ENCODE data around the gene PLXNC1.

The PLXNC1 gene

DNA sequence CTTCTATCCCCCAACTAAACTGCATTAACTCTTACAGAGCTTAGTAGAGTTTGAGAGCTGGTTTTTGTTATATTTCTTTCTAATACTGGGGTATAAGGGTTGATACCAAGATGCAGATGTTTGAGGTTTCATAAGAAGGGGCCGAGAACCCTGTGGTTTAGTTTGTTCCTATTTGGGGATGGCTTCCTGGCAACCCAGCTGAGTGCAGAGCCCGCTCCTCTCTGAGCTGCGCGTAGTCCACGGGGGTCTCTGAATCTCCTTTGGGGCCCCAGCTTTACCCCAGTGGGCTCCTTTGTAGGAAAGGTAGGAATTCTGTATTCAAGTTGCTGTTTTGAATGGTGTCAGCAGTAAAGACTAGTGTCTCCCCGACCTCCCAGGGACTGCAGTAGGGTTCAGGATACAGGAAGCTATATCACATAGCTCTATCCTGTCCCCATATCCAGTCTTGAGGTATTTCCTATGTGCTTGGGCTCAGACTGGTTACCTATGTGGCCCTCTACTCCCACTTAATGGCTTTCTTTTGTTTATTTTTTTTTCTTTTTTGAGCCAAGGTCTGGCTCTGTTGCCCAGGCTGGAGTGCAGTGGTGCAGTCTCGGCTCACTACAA is 25.4 kb downstream of the PLXNC1 start:
- no peak for TF ChIP-seq GATA3 (IDR thresholded peaks at IDR 0.05; ENCODE audit: low read depth, low read length)

DNA sequence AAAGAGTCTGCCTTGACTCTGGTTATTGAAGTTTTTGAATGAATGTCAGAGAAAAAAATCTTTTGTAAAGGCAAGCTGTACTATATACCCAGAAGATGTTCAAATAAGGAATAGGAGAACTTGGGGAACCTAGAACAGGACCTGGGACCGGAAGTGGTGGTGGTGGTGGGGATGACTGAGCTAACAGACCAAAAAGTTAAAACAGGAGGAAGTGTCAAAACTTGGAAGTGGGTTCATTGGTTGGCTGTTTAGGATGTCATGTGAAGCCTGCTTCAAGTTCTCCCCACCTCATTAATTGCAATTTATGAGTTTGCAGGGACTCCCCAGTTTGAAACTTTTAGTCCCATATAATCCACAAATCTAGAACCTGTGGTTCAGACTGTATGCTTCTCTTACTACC is 26.2 kb downstream of the PLXNC1 start:
- TF ChIP-seq GATA3 (IDR thresholded peaks at IDR 0.05; ENCODE audit: low read depth, low read length): no peak
- no peak for TF ChIP-seq GATA2 (IDR thresholded peaks at IDR 0.05; ENCODE audit: low read depth, low read length)

DNA sequence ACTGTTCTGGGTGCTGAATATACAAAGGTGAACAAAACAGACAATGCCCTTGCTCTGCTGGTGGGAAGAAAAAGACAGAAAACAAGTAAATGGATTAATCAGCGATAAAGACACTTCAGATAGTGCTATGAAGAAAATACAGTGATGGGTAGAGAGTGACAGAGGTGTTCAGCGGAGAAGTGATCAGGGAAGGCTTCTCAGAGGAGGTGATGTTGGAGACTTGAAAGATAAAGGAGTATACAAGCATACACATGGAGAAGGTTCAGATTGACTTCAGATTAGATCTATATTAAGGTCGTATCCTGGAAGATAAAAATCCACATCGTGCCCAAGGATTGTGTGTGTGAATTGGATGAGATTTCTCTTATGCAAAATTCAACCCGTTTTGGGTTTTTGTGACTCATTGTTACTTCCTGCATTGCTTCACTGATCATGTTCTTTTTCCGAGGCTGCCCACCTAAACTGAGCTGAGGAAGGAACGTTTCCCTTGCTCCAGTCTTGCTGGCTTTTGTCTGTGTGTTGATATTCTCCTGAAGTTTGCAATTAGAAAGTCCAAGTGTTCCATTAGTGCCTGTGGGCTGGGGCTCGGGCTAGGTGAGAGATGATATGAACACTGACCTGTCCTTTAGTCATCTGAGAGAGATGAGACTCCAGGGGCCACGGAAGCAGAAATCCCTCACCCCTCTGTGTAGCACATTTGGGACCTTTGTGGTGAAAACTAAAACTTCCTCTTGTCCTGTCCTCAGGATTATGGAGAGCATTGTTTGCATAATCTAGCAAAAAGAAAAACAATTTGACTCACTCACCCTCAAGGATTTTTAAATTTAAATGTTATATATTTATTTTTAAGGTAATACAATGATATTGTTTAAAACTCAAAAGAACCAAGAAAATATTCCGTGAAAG is 27.6 kb downstream of the PLXNC1 start:
- TF ChIP-seq GATA3 (IDR thresholded peaks at IDR 0.05; ENCODE audit: low read depth, low read length): no peak
- TF ChIP-seq GATA2 (IDR thresholded peaks at IDR 0.05; ENCODE audit: low read depth, low read length): no peak

DNA sequence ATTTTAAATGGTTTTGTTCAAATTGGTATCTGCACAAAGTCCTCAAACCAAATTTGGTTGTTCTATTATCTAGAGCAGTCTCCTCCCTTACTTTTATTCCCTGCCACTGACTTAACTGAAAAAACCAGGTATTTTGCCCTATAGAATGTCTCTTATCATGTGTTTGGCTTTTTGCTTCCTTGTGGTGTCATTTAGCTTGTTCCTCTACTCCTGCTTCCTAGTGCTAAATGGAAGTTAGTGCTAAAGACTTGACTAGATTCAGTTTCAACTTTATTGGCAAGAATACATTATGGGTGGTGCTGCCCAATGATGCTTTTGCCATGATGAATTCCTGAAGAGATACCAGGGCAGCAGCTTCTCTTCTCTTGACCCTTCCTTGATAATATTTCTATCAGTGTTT is 29.7 kb downstream of the PLXNC1 start:
- TF ChIP-seq GATA3 (IDR thresholded peaks at IDR 0.05; ENCODE audit: low read depth, low read length) (no peak), GATA2 (IDR thresholded peaks at IDR 0.05; ENCODE audit: low read depth, low read length) (no peak)

DNA sequence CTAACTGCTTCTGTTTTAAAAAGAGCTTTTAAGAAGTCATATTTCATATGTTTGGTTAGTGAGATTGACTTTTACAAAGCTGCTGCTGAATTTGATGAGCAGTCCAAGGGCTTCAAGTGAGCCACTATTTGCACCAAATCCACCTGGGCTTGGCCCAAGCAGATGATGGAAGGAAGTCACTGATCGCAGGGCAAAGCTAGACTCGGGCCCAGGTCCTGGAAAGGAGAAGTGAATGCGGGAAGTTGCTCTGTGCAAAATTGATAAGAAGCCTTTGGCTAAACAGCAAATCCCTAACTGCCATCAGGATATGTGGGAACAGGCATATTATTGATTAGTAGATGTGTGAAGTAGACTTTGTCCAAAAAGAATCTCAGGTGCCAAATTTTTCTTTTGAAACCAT is 30.5 kb downstream of the PLXNC1 start:
- TF ChIP-seq GATA3 (IDR thresholded peaks at IDR 0.05; ENCODE audit: low read depth, low read length) (no peak), GATA2 (IDR thresholded peaks at IDR 0.05; ENCODE audit: low read depth, low read length) (no peak)

DNA sequence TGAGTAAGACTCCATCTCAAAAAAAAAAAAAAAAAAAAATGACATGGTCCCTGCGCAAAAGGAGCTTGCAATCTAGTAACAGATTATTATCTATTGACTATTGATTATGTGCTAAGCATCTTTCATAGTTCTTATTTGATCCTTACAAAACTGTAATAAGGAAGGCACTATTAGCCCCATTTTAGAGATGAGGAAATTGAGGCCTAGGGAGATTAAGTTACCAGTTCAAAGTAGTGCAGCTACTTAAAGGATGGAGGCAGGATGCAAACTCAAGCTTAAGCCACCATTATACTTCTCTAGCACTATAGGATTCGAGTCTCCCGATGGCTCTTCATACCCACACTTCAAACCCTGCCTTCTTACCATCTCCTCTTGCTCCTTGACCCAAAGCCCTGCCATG is 31.3 kb downstream of the PLXNC1 start:
- no peak for TF ChIP-seq GATA2 (IDR thresholded peaks at IDR 0.05; ENCODE audit: low read depth, low read length)
- no peak for TF ChIP-seq GATA3 (IDR thresholded peaks at IDR 0.05; ENCODE audit: low read depth, low read length)

DNA sequence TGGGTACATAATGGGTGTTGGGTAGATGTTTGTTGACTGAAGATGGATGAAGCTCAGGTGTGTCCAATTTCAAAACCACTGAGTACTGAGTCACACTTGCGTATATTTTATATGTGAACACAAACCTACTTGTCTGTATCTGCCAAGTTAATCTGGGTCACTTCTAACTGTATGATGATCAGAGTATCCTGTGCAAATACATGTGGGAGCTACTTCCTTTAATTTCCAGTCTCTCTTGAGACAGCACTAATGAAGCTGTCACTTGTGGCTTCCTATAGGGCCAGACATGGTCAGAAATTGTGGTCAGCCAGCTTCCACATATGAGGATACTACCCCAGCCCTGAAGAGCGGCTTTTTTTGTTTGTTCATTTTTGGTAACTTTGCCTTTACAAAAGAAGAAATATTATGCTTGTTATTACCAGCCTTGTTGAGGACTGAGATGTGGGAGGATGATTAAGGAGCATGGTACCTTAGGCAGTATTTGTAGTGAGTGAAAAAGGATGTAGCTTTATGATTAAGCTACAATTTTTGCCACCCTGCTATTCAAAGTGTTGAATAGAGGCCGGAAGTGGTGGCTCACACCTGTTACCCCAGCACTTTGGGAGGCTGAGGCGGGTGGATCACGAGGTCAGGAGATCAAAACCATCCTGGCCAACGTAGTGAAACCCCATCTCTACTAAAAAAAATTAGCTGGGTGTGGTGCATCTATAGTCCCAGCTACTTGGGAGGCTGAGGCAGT is 32.4 kb downstream of the PLXNC1 start:
- no peak for TF ChIP-seq GATA3 (IDR thresholded peaks at IDR 0.05; ENCODE audit: low read depth, low read length)
- TF ChIP-seq GATA2 (IDR thresholded peaks at IDR 0.05; ENCODE audit: low read depth, low read length): no peak

DNA sequence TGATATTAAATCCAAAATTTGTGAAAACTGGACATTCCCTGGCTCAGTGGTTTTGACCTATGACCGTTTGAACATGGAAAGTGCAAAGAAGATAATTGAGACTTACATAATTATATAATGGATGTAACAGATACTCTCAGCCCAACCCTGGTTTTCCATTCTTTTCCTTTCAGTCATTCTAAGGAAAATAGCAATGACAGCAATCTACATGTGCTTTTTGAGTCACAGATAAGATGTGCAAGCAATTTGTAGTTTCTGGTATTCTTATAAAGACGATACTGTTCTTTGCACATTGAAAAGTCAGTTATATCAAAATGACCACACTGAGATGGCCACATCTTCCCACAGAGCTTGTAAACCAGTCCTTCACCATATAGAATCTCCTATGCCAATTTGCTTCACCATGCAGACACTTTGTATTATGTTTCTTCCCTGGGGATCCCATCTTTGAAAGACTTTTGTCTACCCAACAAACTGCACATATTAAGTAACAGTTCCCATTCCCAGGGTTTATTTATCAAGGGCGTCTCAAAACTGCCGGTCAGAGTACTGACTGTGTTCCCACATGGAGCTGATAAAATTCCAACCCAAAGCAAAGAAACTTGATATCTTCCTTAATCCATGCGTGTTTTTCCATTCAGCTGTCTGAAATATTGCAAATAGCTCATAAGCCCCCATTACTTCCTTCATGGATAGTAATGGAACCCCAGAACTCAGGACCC is 34.8 kb downstream of the PLXNC1 start:
- no peak for TF ChIP-seq GATA3 (IDR thresholded peaks at IDR 0.05; ENCODE audit: low read depth, low read length)
- TF ChIP-seq GATA2 (IDR thresholded peaks at IDR 0.05; ENCODE audit: low read depth, low read length): no peak

DNA sequence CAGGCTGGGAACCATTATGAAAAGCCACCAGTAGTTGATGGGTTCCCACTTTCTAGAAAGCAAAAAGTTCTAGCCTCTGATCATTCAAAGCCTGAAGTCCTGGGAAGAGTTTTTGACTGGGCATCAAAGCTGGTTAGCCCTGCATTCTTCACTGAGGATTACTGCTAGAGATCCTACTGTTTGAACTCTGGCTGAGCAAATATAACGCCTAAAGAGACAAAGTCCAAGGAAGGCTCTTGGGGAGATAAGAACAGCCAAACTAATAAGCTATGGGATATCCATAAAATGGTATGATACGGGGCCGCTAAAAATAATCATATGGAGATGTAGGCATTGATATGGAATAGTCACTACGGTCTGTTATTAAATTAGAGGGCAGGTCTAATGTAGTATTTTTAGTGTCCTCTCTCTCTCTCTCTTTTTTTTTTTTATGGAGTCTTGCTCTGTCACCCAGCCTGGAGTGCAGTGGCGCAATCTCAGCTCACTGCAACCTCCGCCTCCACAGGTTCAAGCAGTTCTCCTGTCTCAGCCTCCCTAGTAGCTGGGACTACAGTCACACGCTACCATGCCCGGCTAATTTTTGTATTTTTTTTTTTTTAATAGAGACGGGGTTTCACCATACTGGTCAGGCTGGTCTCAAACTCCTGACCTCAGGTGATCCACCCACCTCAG is 35.5 kb downstream of the PLXNC1 start:
- TF ChIP-seq GATA3 (IDR thresholded peaks at IDR 0.05; ENCODE audit: low read depth, low read length) (no peak), GATA2 (IDR thresholded peaks at IDR 0.05; ENCODE audit: low read depth, low read length) (no peak)

DNA sequence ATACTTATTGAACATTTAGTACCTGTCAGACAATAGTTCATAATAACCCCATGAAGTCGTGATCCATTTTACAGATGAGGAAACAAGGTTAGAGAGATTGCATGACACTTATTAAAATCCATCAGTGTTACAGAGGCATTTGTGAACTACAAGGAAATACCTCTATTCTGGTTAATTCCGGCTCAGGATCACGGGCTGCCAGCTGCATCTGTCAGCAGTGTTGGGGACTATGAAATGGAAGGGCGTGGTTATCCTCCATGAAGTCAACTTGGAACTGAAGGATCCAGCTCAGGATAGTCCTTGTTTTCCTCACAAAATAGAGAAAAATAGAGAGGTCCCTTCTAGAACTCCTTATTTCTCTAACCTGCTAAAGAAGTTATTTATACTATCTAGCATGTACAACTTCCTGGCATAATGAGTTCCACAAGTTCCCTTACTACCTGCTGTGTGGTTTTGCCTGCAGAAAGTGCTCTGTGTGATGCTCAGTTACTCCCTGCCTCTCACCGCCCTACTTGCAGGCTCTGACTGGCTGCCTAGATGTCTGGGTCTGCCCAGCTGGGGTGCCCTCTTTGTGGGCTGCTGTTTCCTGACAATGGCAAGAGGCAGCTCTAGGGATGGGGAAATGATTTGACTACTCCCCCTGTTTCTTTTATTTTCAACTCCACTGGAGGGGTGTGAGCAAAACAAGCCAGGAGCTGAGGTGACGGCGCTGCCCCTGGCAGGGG is 36.8 kb downstream of the PLXNC1 start:
- TF ChIP-seq GATA3 (IDR thresholded peaks at IDR 0.05; ENCODE audit: low read depth, low read length) (no peak), GATA2 (IDR thresholded peaks at IDR 0.05; ENCODE audit: low read depth, low read length) (no peak)

DNA sequence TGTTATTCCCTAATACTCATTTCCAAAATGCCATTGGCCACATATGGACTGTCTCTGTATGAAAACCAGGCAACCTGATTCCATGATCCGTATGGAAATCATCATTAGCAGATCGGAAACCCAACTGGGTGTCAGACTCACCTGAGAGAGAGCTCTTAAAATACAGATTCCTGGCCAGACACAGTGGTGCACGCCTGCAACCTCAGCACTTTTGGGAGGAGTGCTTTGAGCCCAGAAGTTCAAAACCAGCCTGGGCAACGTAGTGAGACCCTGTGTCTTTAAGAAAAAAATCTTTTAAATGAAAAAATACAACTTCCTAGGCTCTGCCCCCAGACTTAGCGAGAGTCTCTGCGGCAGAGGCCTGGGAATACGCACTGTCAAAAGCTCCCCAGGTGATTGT is 37.4 kb downstream of the PLXNC1 start:
- TF ChIP-seq GATA3 (IDR thresholded peaks at IDR 0.05; ENCODE audit: low read depth, low read length) (no peak), GATA2 (IDR thresholded peaks at IDR 0.05; ENCODE audit: low read depth, low read length) (no peak)

DNA sequence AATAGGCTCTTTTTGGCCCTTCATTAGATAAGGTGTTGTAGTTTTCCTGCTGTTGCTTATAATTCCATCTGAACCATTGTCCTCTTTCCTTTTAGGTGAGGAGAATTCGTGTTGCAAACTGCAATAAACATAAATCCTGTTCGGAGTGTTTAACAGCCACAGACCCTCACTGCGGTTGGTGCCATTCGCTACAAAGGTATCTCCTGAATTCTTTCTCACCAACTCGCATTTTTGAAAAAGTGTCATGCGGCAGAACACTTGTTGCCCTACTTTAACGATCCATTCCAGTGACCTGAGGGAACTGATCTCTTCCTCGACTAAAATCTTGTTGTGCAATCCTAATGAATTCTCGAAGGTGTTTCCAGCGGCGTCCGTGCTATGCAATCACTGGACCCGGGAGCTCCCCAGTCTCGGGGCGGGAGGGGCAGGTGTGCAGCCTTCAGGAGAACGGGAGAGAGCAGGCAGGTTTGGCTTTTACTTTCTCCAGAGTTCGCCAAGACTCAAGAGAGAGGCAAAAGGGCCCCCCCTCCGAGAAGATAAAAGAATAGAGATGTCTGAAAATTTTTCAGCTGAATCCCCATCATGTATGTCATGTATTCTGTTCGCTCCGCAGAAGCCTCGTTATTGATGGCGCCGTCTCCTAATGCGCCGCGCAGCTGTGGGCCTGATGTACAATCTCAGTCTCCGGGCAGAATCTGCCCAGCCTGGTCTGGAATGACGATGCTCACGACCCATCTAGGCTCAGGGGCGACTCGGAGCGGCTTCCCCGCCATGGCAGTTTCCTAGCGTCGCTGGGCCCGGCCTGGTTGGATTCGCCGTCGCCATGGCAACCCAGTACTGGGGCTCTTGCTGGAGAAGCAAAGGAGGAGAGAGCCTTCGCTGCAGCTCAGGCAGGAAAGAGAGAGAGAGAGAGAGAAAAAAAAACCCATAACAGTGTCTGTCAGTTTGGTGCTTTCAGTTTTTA is 38.2 kb downstream of the PLXNC1 start:
- TF ChIP-seq GATA3 (IDR thresholded peaks at IDR 0.05; ENCODE audit: low read depth, low read length): no peak
- 0 out of 2 replicates have a peak, but pooled peaks have one; percentile 16 for TF ChIP-seq GATA2 (IDR thresholded peaks at IDR 0.05; ENCODE audit: low read depth, low read length)
